ENCODE data around the gene AGPAT2. TPM values are rescaled to one million over a fixed set of nuclear protein-coding genes. Genes with fewer than 3 reads are reported as not detected.
A peak's percentile ranks its signal among the peaks of the same experiment; 100 is the strongest.

AGPAT2 gene
- total and polyA plus RNA-seq, 2 of the 4 experiments (the other 2 are of a cell fraction), result 16.1 to 39.5 TPM

GRCh38 chr9:136630662-136630992, 56.6 kb downstream of the AGPAT2 start:
- H2AFZ ChIP-seq (replicated peaks; ENCODE audit: low read length, poor library complexity), result peak overlapping the region; percentile 32
- H3K4me1 ChIP-seq (ENCODE audit: control insufficient read depth, insufficient read depth, low read length), result no peaks in the 10 kb centered on the region; the same call in 1 of the 2 replicates
- no peak overlapping the region for H3K56ac ChIP-seq (ENCODE audit: extremely low read depth, insufficient read depth, low read length)
- ATAC-seq (ENCODE audit: low read depth), result no peak
- no peak overlapping the region for H2BK5ac ChIP-seq (ENCODE audit: low read depth, low read length, poor library complexity, severe bottlenecking)
- H3K79me1 ChIP-seq (ENCODE audit: low read depth in 1 of 2, low read length in 2 of 2), result no peaks in the 10 kb centered on the region; a peak in 1 of 4 replicates
- WGBS, 2 experiments (ENCODE audit: extremely low coverage in 2 of 2, insufficient read length in 1 of 2), result 71% methylated on average over 11 of the region's 12 CpGs; no CpG with 5 or more reads in 1 of the 2 experiments
- no peak overlapping the region for H3K4me2 ChIP-seq (ENCODE audit: low read depth, low read length)
- H3K9me1 ChIP-seq (ENCODE audit: insufficient read depth, low read length), result peaks cover 6% of the 10 kb centered on the region; the same call in 1 of the 2 replicates
- H3K27me3 ChIP-seq (ENCODE audit: control insufficient read depth, insufficient read depth, low read length), result peaks cover 11% of the 10 kb centered on the region
- no peak overlapping the region for H4K8ac ChIP-seq (ENCODE audit: low read depth in 2 of 2, low read length in 2 of 2)
- no peak overlapping the region for H3K27ac ChIP-seq (ENCODE audit: insufficient read depth, low read length)
- no peak overlapping the region for H2BK120ac ChIP-seq (ENCODE audit: low read depth, low read length)
- no peak overlapping the region for H4K91ac ChIP-seq (ENCODE audit: insufficient read depth, low read depth, low read length)
- H3K18ac ChIP-seq (ENCODE audit: low read depth, low read length), result no peak overlapping the region
- no peak overlapping the region for H2AK9ac ChIP-seq (replicated peaks; ENCODE audit: low read depth, low read length, poor library complexity)
- no peak overlapping the region for H2BK20ac ChIP-seq (ENCODE audit: low read depth, low read length)
- POLR2A ChIA-PET (ENCODE audit: unreplicated experiment), result no interaction called here
- no peak overlapping the region for H3K14ac ChIP-seq (replicated peaks; ENCODE audit: low read depth, low read length)
- CTCF ChIA-PET, result no interaction called here
- H3K36me3 ChIP-seq (ENCODE audit: control insufficient read depth, insufficient read depth, low read length), result no peaks in the 10 kb centered on the region
- H3K23ac ChIP-seq (ENCODE audit: low read depth, low read length), result no peak overlapping the region
- dilution Hi-C loops (cut with HindIII; ENCODE audit: low sequenced_read_pairs, unreplicated experiment), result no loop called here
- H4K20me1 ChIP-seq (ENCODE audit: insufficient read depth, low read length), result peaks cover 9% of the 10 kb centered on the region; the same call in 1 of the 2 replicates
- H2AK5ac ChIP-seq (ENCODE audit: low read depth, low read length), result no peak overlapping the region
- TF ChIP-seq RCOR1 (IDR thresholded peaks at IDR 0.05; ENCODE audit: insufficient replicate concordance, low read length) (no peak), MXI1 (IDR thresholded peaks at IDR 0.05; ENCODE audit: borderline replicate concordance, low read depth, low read length) (no peak), CHD1 (IDR thresholded peaks at IDR 0.05; ENCODE audit: low read depth, low read length) (no peak), SMC3 (IDR thresholded peaks at IDR 0.05; ENCODE audit: low read depth, low read length) (no peak), MAFK (IDR thresholded peaks at IDR 0.05; ENCODE audit: low read depth, low read length) (no peak), CEBPB (IDR thresholded peaks at IDR 0.05; ENCODE audit: low read depth, low read length) (no peak), ELK1 (IDR thresholded peaks at IDR 0.05; ENCODE audit: borderline replicate concordance, low read depth, low read length) (no peak), FOS (IDR thresholded peaks at IDR 0.05; ENCODE audit: low read depth, low read length) (no peak), MAZ (IDR thresholded peaks at IDR 0.05; ENCODE audit: borderline replicate concordance, low read depth, low read length) (no peak), NFE2L2 (IDR thresholded peaks at IDR 0.05; ENCODE audit: low read depth, low read length) (no peak), RAD21 (IDR thresholded peaks at IDR 0.05; ENCODE audit: low read length) (no peak), BHLHE40 (IDR thresholded peaks at IDR 0.05; ENCODE audit: low read depth, low read length) (no peak), RFX5 (IDR thresholded peaks at IDR 0.05; ENCODE audit: low read depth, low read length) (no peak), CTCF (conservative IDR thresholded peaks at IDR 0.05; ENCODE audit: low read depth, low read length) (no peak), USF2 (IDR thresholded peaks at IDR 0.05; ENCODE audit: low read depth, low read length) (no peak)
- no peak overlapping the region for H3K9ac ChIP-seq (ENCODE audit: low read depth, low read length)
- in situ Hi-C loops (cut with MboI; ENCODE audit: low sequenced_read_pairs), result loop anchor here (5.0 kb wide), 1 partner anchor 138 kb away; no protein-coding TSS in a partner anchor
- H3K4ac ChIP-seq (ENCODE audit: low read depth, low read length), result no peak overlapping the region
- intact Hi-C loops (cut with micrococcal nuclease), result no loop called here
- H2BK15ac ChIP-seq (ENCODE audit: low read depth, low read length), result no peak overlapping the region
- BruUV-seq (replicated peaks), result no TSS peak
- DNase-seq, result no peak
- no peak overlapping the region for H3K4me3 ChIP-seq (ENCODE audit: insufficient read depth, low read depth, low read length)
- H4K5ac ChIP-seq (ENCODE audit: low read depth, low read length), result no peak overlapping the region
- H3K9me3 ChIP-seq (ENCODE audit: control insufficient read depth, insufficient read depth, low read length), result no peaks in the 10 kb centered on the region

All from IMR-90 (cell line).